ENCODE results near the gene TSPEAR.

Gene TSPEAR

DNA sequence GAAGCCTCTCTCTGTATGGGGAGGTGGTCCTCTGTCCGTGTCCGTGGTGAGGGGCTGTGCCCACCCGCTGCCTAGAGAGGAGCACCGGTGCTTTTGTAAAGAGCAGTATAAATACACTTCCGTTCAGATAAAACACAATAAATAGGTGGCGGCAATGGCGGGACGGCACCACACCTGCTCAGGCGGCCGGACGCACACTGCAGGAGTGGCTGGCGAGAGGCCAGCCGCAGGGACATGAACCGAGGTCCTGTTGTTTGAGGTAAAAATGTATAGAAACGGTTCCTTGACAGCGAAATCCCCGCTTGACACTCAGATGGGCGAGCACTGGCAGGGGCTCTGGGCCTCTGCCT, 212.2 kb downstream of the TSPEAR start:
- Histone ChIP-seq H3K9me3 (ENCODE audit: insufficient read depth, low read length) (no peaks in the 10 kb centered on the region), H3K4me2 (ENCODE audit: low read depth, low read length, poor library complexity, severe bottlenecking) (no peak overlapping the region), H3K27ac (ENCODE audit: low read depth, low read length) (no peak overlapping the region), H3F3A (ENCODE audit: insufficient read depth) (no peaks in the 10 kb centered on the region), H3K27me3 (ENCODE audit: low read length) (no peaks in the 10 kb centered on the region), H3K36me3 (ENCODE audit: low read length) (no peaks in the 10 kb centered on the region), H3K4me3 (ENCODE audit: insufficient read depth, low read length, poor library complexity, severe bottlenecking) (no peak overlapping the region), H3K9me2 (replicated peaks; ENCODE audit: insufficient read depth, low read length) (no peaks in the 10 kb centered on the region), H4K20me1 (ENCODE audit: low read depth, low read length) (no peaks in the 10 kb centered on the region), H3K79me2 (ENCODE audit: insufficient read depth, low read length) (no peaks in the 10 kb centered on the region), H3K9ac (ENCODE audit: low read length) (no peak overlapping the region), H2AFZ (ENCODE audit: low read depth, low read length, severe bottlenecking) (no peak overlapping the region)
- TF ChIP-seq EZH2phosphoT487 (conservative IDR thresholded peaks at IDR 0.05; ENCODE audit: low read length) = no peak
- TF ChIP-seq, protein P1, sequence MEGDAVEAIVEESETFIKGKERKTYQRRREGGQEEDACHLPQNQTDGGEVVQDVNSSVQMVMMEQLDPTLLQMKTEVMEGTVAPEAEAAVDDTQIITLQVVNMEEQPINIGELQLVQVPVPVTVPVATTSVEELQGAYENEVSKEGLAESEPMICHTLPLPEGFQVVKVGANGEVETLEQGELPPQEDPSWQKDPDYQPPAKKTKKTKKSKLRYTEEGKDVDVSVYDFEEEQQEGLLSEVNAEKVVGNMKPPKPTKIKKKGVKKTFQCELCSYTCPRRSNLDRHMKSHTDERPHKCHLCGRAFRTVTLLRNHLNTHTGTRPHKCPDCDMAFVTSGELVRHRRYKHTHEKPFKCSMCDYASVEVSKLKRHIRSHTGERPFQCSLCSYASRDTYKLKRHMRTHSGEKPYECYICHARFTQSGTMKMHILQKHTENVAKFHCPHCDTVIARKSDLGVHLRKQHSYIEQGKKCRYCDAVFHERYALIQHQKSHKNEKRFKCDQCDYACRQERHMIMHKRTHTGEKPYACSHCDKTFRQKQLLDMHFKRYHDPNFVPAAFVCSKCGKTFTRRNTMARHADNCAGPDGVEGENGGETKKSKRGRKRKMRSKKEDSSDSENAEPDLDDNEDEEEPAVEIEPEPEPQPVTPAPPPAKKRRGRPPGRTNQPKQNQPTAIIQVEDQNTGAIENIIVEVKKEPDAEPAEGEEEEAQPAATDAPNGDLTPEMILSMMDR (IDR thresholded peaks at IDR 0.05; ENCODE audit: insufficient read depth, low read length, poor library complexity, severe bottlenecking) = no peak

DNA sequence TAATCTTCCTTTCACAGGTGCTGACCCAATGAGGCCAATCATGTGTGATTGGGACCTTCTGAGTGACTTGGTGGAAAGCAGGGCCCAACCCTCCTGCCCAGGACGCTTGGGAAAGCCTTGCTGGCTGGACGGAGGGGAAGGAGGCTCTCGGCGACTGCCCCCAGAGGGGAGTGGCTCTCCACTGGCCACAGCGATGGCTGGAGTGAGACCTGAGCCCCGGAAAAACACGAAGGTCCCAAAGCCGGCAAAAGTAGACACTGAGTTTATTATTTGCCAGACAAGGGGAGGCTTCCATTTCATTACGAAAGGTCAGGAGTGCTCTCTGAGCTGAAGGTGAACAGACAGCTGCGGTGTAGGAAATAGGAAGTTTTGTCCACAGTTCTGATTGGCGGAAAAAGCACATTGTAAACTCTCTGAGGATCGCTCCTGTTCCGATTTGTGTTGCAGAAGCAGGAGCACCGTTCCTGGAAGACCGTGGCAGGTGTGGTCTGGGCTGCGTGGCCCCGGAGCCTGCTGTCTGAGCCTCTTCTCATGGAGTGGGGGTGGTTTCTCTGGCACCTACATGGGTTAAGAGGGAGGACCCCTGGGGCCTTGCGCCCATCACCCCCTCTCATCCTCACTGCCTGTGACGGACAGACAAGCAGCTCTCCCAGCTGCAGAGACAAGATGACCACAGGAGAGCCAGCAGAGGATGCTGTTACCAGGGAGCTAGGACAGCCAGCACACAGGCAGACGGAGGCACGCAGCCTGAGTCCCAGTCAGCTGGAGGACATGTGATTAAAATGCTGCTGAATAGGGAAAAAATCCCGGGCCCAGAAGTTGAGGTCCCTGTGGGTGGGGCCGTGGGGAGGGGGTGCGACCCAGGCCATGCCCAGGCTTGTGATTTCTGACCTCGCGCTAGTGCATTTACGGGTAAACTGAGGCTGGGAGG, 212.8 kb downstream of the TSPEAR start:
- no peak for TF ChIP-seq EZH2phosphoT487 (conservative IDR thresholded peaks at IDR 0.05; ENCODE audit: low read length)
- TF ChIP-seq, protein P1 (IDR thresholded peaks at IDR 0.05; ENCODE audit: insufficient read depth, low read length, poor library complexity, severe bottlenecking) = no peak
- H3K36me3 ChIP-seq (ENCODE audit: low read length) = no peaks in the 10 kb centered on the region
- no peaks in the 10 kb centered on the region for H4K20me1 ChIP-seq (ENCODE audit: low read depth, low read length)
- no peaks in the 10 kb centered on the region for H3K9me2 ChIP-seq (replicated peaks; ENCODE audit: insufficient read depth, low read length)
- no peaks in the 10 kb centered on the region for H3K79me2 ChIP-seq (ENCODE audit: insufficient read depth, low read length)
- H3K9me3 ChIP-seq (ENCODE audit: insufficient read depth, low read length) = no peaks in the 10 kb centered on the region
- H3K27me3 ChIP-seq (ENCODE audit: low read length) = no peaks in the 10 kb centered on the region
- H3K4me2 ChIP-seq (ENCODE audit: low read depth, low read length, poor library complexity, severe bottlenecking) = no peak overlapping the region
- no peak overlapping the region for H2AFZ ChIP-seq (ENCODE audit: low read depth, low read length, severe bottlenecking)
- no peak overlapping the region for H3K27ac ChIP-seq (ENCODE audit: low read depth, low read length)
- no peak overlapping the region for H3K9ac ChIP-seq (ENCODE audit: low read length)
- no peaks in the 10 kb centered on the region for H3F3A ChIP-seq (ENCODE audit: insufficient read depth)
- H3K4me3 ChIP-seq (ENCODE audit: insufficient read depth, low read length, poor library complexity, severe bottlenecking) = no peak overlapping the region

DNA sequence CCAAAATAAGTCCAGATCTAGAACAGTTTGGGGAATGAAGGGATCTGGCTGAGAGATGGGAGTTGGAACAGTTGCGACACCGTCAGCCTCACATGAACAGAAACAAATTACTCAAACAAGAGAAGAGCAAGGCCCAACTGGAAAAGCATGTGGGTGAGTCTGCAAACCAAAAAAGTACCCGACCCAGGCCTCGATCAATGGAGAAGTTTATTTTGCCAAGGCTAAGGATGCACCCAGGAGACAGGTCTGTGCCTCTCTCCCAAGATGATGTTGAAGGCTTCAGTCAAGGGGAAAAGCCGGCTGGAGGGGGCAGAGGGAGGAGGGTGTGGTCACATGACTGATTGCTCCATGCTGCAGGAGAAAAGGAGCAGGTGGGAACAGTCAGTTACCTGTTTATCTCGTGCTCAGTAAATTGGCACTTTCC, 213.7 kb downstream of the TSPEAR start:
- no peaks in the 10 kb centered on the region for H3K9me2 ChIP-seq (replicated peaks; ENCODE audit: insufficient read depth, low read length)
- H3K9ac ChIP-seq (ENCODE audit: low read length) = no peak overlapping the region
- no peak overlapping the region for H3K4me3 ChIP-seq (ENCODE audit: insufficient read depth, low read length, poor library complexity, severe bottlenecking)
- peaks cover 7% of the 10 kb centered on the region; the same call in 1 of the 2 replicates for H3K9me3 ChIP-seq (ENCODE audit: insufficient read depth, low read length)
- H4K20me1 ChIP-seq (ENCODE audit: low read depth, low read length) = no peaks in the 10 kb centered on the region
- no peaks in the 10 kb centered on the region for H3F3A ChIP-seq (ENCODE audit: insufficient read depth)
- H3K27ac ChIP-seq (ENCODE audit: low read depth, low read length) = no peak overlapping the region
- no peaks in the 10 kb centered on the region for H3K79me2 ChIP-seq (ENCODE audit: insufficient read depth, low read length)
- H2AFZ ChIP-seq (ENCODE audit: low read depth, low read length, severe bottlenecking) = no peak overlapping the region
- no peaks in the 10 kb centered on the region for H3K36me3 ChIP-seq (ENCODE audit: low read length)
- no peak overlapping the region for H3K4me2 ChIP-seq (ENCODE audit: low read depth, low read length, poor library complexity, severe bottlenecking)
- H3K27me3 ChIP-seq (ENCODE audit: low read length) = no peaks in the 10 kb centered on the region
- no peak for TF ChIP-seq EZH2phosphoT487 (conservative IDR thresholded peaks at IDR 0.05; ENCODE audit: low read length)
- TF ChIP-seq, protein P1 (IDR thresholded peaks at IDR 0.05; ENCODE audit: insufficient read depth, low read length, poor library complexity, severe bottlenecking) = no peak

Measured in SU-DHL-6 (cell line).